ENCODE measurements around the gene DNAJC15.

The DNAJC15 gene

GRCh38 chr13:43114504-43114903 is 91.1 kb downstream of the DNAJC15 start:
- H3K36me3 ChIP-seq (replicated peaks in 1 of 2; ENCODE audit: control insufficient read depth in 2 of 2, insufficient read depth in 2 of 2, low read length in 2 of 2) = no peaks in the 10 kb centered on the region
- H3K79me1 ChIP-seq (ENCODE audit: low read depth, low read length) = no peaks in the 10 kb centered on the region
- no peak for DNase-seq (ENCODE audit: low spot score)
- no CpG with 5 or more reads among the region's 1 CpG for WGBS, 2 donors (ENCODE audit: extremely low coverage in 2 of 2, insufficient read length in 2 of 2, insufficient replicate concordance in 1 of 2)
- no peak overlapping the region for H2AK5ac ChIP-seq (ENCODE audit: low read depth, low read length)
- no peaks in the 10 kb centered on the region for H3K27me3 ChIP-seq (ENCODE audit: control insufficient read depth in 3 of 3, insufficient read depth in 3 of 3, low read depth in 1 of 3, low read length in 3 of 3)
- peaks cover 3% of the 10 kb centered on the region in 2 donors for H3K4me1 ChIP-seq (ENCODE audit: control insufficient read depth in 2 of 2, insufficient read depth in 1 of 2, low read depth in 1 of 2, low read length in 2 of 2)
- no peak overlapping the region for H3K27ac ChIP-seq (replicated peaks; ENCODE audit: low read length)
- no peak overlapping the region for H2BK120ac ChIP-seq (ENCODE audit: low read depth, low read length)
- no peaks in the 10 kb centered on the region for H3K9me3 ChIP-seq (replicated peaks in 1 of 2; ENCODE audit: control insufficient read depth in 2 of 2, insufficient read depth in 1 of 2, low read depth in 1 of 2, low read length in 2 of 2)
- H2AFZ ChIP-seq (ENCODE audit: low read length) = no peak overlapping the region
- H3K4me2 ChIP-seq (ENCODE audit: insufficient read depth, low read length, poor library complexity, severe bottlenecking) = no peak overlapping the region
- no peak overlapping the region for H3K18ac ChIP-seq (ENCODE audit: low read length)
- no peak overlapping the region for H3K14ac ChIP-seq (ENCODE audit: low read length)
- H3K9ac ChIP-seq (ENCODE audit: low read depth, low read length, poor library complexity) = no peak overlapping the region
- no peak overlapping the region for H3K4me3 ChIP-seq (ENCODE audit: low read length in 2 of 2)
- H4K91ac ChIP-seq (ENCODE audit: low read depth, low read length, poor library complexity) = no peak overlapping the region
- no peak overlapping the region for H2BK15ac ChIP-seq (ENCODE audit: low read length)
- H2BK5ac ChIP-seq (ENCODE audit: low read length) = no peak overlapping the region
- H3K23ac ChIP-seq (ENCODE audit: low read depth, low read length, poor library complexity) = no peak overlapping the region
- no peak overlapping the region for H3K4ac ChIP-seq (ENCODE audit: low read length)
- H2BK12ac ChIP-seq (ENCODE audit: low read length) = no peak overlapping the region
- no peak overlapping the region for H4K8ac ChIP-seq (ENCODE audit: low read depth, low read length)

- Histone ChIP-seq H3K14ac (ENCODE audit: low read length) (no peak overlapping the region), H3K18ac (ENCODE audit: low read length) (no peak overlapping the region), H3K4me2 (ENCODE audit: insufficient read depth, low read length, poor library complexity, severe bottlenecking) (no peak overlapping the region), H3K4ac (ENCODE audit: low read length) (no peak overlapping the region), H2BK15ac (ENCODE audit: low read length) (no peak overlapping the region), H3K79me1 (ENCODE audit: low read depth, low read length) (no peaks in the 10 kb centered on the region), H2BK12ac (ENCODE audit: low read length) (no peak overlapping the region), H3K9me3 (replicated peaks in 1 of 2; ENCODE audit: control insufficient read depth in 2 of 2, insufficient read depth in 1 of 2, low read depth in 1 of 2, low read length in 2 of 2) (no peaks in the 10 kb centered on the region), H4K8ac (ENCODE audit: low read depth, low read length) (no peak overlapping the region), H2BK5ac (ENCODE audit: low read length) (no peak overlapping the region), H3K27me3 (ENCODE audit: control insufficient read depth in 3 of 3, insufficient read depth in 3 of 3, low read depth in 1 of 3, low read length in 3 of 3) (no peaks in the 10 kb centered on the region), H2AK5ac (ENCODE audit: low read depth, low read length) (no peak overlapping the region), H4K91ac (ENCODE audit: low read depth, low read length, poor library complexity) (no peak overlapping the region), H3K4me1 (ENCODE audit: control insufficient read depth in 2 of 2, insufficient read depth in 1 of 2, low read depth in 1 of 2, low read length in 2 of 2) (peaks cover 3% of the 10 kb centered on the region in 2 donors), H2BK120ac (ENCODE audit: low read depth, low read length) (no peak overlapping the region), H2AFZ (ENCODE audit: low read length) (no peak overlapping the region), H3K9ac (ENCODE audit: low read depth, low read length, poor library complexity) (no peak overlapping the region), H3K27ac (replicated peaks; ENCODE audit: low read length) (no peak overlapping the region), H3K4me3 (ENCODE audit: low read length in 2 of 2) (no peak overlapping the region), H3K36me3 (replicated peaks in 1 of 2; ENCODE audit: control insufficient read depth in 2 of 2, insufficient read depth in 2 of 2, low read length in 2 of 2) (no peaks in the 10 kb centered on the region), H3K23ac (ENCODE audit: low read depth, low read length, poor library complexity) (no peak overlapping the region)
- DNase-seq (ENCODE audit: low spot score) = no peak
- WGBS, 2 donors (ENCODE audit: extremely low coverage in 2 of 2, insufficient read length in 2 of 2, insufficient replicate concordance in 1 of 2) = no CpG with 5 or more reads among the region's 3 CpGs
Observed at GRCh38 chr13:43115141-43115540, 91.8 kb downstream of the DNAJC15 start.

DNA sequence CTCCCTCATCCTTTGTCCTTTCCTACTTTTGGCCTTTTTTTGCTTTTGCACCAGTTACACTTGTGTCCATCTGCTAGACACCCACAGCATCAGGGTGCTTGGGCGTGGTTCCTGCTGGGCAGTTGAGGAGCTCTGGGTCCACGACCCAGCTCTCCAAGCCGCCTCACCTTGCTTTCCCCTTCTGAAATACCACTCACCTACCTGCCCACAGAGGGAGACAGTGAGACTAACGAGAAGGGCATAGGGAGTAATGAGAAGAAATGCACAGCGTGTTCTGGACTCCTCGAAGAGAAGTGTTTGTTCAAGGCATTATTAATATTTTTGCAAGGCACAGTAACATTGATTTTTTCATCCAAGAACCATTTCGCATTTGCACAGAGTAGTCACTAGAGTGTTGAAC is 92.9 kb downstream of the DNAJC15 start:
- no peak overlapping the region for H3K9ac ChIP-seq (ENCODE audit: low read depth, low read length, poor library complexity)
- no peak overlapping the region for H2AK5ac ChIP-seq (ENCODE audit: low read depth, low read length)
- H3K4ac ChIP-seq (ENCODE audit: low read length) = no peak overlapping the region
- H3K4me3 ChIP-seq (ENCODE audit: low read length in 2 of 2) = no peak overlapping the region
- no peak overlapping the region for H2AFZ ChIP-seq (ENCODE audit: low read length)
- no peaks in the 10 kb centered on the region for H3K9me3 ChIP-seq (replicated peaks in 1 of 2; ENCODE audit: control insufficient read depth in 2 of 2, insufficient read depth in 1 of 2, low read depth in 1 of 2, low read length in 2 of 2)
- WGBS, 2 donors (ENCODE audit: extremely low coverage in 2 of 2, insufficient read length in 2 of 2, insufficient replicate concordance in 1 of 2) = no CpG with 5 or more reads among the region's 7 CpGs
- no peak overlapping the region for H4K8ac ChIP-seq (ENCODE audit: low read depth, low read length)
- H3K23ac ChIP-seq (ENCODE audit: low read depth, low read length, poor library complexity) = no peak overlapping the region
- no peak overlapping the region for H3K14ac ChIP-seq (ENCODE audit: low read length)
- no peak overlapping the region for H3K27ac ChIP-seq (replicated peaks; ENCODE audit: low read length)
- H2BK120ac ChIP-seq (ENCODE audit: low read depth, low read length) = no peak overlapping the region
- no peak overlapping the region for H2BK12ac ChIP-seq (ENCODE audit: low read length)
- H3K36me3 ChIP-seq (replicated peaks in 1 of 2; ENCODE audit: control insufficient read depth in 2 of 2, insufficient read depth in 2 of 2, low read length in 2 of 2) = no peaks in the 10 kb centered on the region
- no peak overlapping the region for H2BK15ac ChIP-seq (ENCODE audit: low read length)
- no peak overlapping the region for H3K18ac ChIP-seq (ENCODE audit: low read length)
- no peaks in the 10 kb centered on the region for H3K79me1 ChIP-seq (ENCODE audit: low read depth, low read length)
- DNase-seq (ENCODE audit: low spot score) = no peak
- no peak overlapping the region for H2BK5ac ChIP-seq (ENCODE audit: low read length)
- H3K4me1 ChIP-seq (ENCODE audit: control insufficient read depth in 2 of 2, insufficient read depth in 1 of 2, low read depth in 1 of 2, low read length in 2 of 2) = peaks cover 3% of the 10 kb centered on the region in 2 donors
- H3K27me3 ChIP-seq (ENCODE audit: control insufficient read depth in 3 of 3, insufficient read depth in 3 of 3, low read depth in 1 of 3, low read length in 3 of 3) = no peaks in the 10 kb centered on the region
- no peak overlapping the region for H3K4me2 ChIP-seq (ENCODE audit: insufficient read depth, low read length, poor library complexity, severe bottlenecking)
- no peak overlapping the region for H4K91ac ChIP-seq (ENCODE audit: low read depth, low read length, poor library complexity)

- no peak for DNase-seq (ENCODE audit: low spot score)
- Histone ChIP-seq H3K27me3 (ENCODE audit: control insufficient read depth in 3 of 3, insufficient read depth in 3 of 3, low read depth in 1 of 3, low read length in 3 of 3) (no peaks in the 10 kb centered on the region), H3K4me1 (ENCODE audit: control insufficient read depth in 2 of 2, insufficient read depth in 1 of 2, low read depth in 1 of 2, low read length in 2 of 2) (peaks cover 3 to 8% of the 10 kb centered on the region in 2 donors), H3K18ac (ENCODE audit: low read length) (no peak overlapping the region), H3K4ac (ENCODE audit: low read length) (no peak overlapping the region), H3K79me1 (ENCODE audit: low read depth, low read length) (no peaks in the 10 kb centered on the region), H3K23ac (ENCODE audit: low read depth, low read length, poor library complexity) (no peak overlapping the region), H3K9me3 (replicated peaks in 1 of 2; ENCODE audit: control insufficient read depth in 2 of 2, insufficient read depth in 1 of 2, low read depth in 1 of 2, low read length in 2 of 2) (no peaks in the 10 kb centered on the region), H2BK5ac (ENCODE audit: low read length) (no peak overlapping the region), H3K27ac (replicated peaks; ENCODE audit: low read length) (no peak overlapping the region), H2BK12ac (ENCODE audit: low read length) (no peak overlapping the region), H2AK5ac (ENCODE audit: low read depth, low read length) (no peak overlapping the region), H4K91ac (ENCODE audit: low read depth, low read length, poor library complexity) (no peak overlapping the region), H2BK15ac (ENCODE audit: low read length) (no peak overlapping the region), H3K4me3 (ENCODE audit: low read length in 2 of 2) (no peak overlapping the region), H4K8ac (ENCODE audit: low read depth, low read length) (no peak overlapping the region), H3K9ac (ENCODE audit: low read depth, low read length, poor library complexity) (no peak overlapping the region), H2BK120ac (ENCODE audit: low read depth, low read length) (no peak overlapping the region), H3K4me2 (ENCODE audit: insufficient read depth, low read length, poor library complexity, severe bottlenecking) (no peak overlapping the region), H3K14ac (ENCODE audit: low read length) (no peak overlapping the region), H2AFZ (ENCODE audit: low read length) (peak overlapping the region; percentile 8), H3K36me3 (replicated peaks in 1 of 2; ENCODE audit: control insufficient read depth in 2 of 2, insufficient read depth in 2 of 2, low read length in 2 of 2) (no peaks in the 10 kb centered on the region)
- no CpG with 5 or more reads among the region's 6 CpGs for WGBS, 2 donors (ENCODE audit: extremely low coverage in 2 of 2, insufficient read length in 2 of 2, insufficient replicate concordance in 1 of 2)
Observed at GRCh38 chr13:43118521-43118920, 95.1 kb downstream of the DNAJC15 start.

Measured in neuronal stem cell (in vitro differentiated cells).